Pancreas (tissue), 10 donors: ENCODE data around the gene NTN1. TPM values are rescaled to one million over a fixed set of nuclear protein-coding genes. Genes with fewer than 3 reads are reported as not detected.

Experiments
- ATAC-seq, 4 donors: fragments of 200-7000 bp; cut with Tn5 transposase; one replicate each; pipeline versions ENCODE4 v1.8.0 to v1.9.1; 2020; ENCODE audit warnings: mild to moderate bottlenecking in 4 of 4, moderate library complexity in 4 of 4
- DNase-seq, 6 donors: peaks; one replicate each; pipeline ENCODE4 v3.0.0-alpha.2; 2020
- FAIRE-seq: peaks from 2 replicates; lab custom pipeline; 2012; peaks lifted over from hg19 to GRCh38; lab: Jason Lieb, UNC
- H3K27ac ChIP-seq, 4 donors: fragments of 200-600 bp; sonication (generic); 1 replicate in 3 of 4; 2 replicates in 1 of 4; pipeline versions ENCODE4 v1.5.0 to v1.8.0; 2020
- H3K27me3 ChIP-seq, 4 donors: fragments of 200-600 bp; one replicate each; pipeline ENCODE4 v1.8.0; 2021
- H3K36me3 ChIP-seq, 3 donors: fragments of 200-600 bp; sonication (generic) in 1 of 3; one replicate each; pipeline versions ENCODE4 v1.5.0 to v1.8.0; 2020 to 2021
- H3K4me1 ChIP-seq, 3 donors: fragments of 200-600 bp; one replicate each; pipeline ENCODE4 v1.8.0; 2021
- H3K4me3 ChIP-seq, 4 donors: fragments of 200-600 bp; sonication (generic) in 2 of 4; one replicate each; pipeline versions ENCODE4 v1.5.0 to v1.8.0; 2020 to 2021
- H3K9me3 ChIP-seq, 4 donors: fragments of 200-600 bp; one replicate each; pipeline ENCODE4 v1.8.0; 2021
- CTCF ChIP-seq, 4 donors: fragments of 200-600 bp; sonication (generic) in 3 of 4; IDR thresholded peaks; one replicate each; pipeline versions ENCODE4 v1.5.0 to v1.8.0; 2021; ENCODE audit warnings: antibody characterized with exemption in 4 of 4
- WGBS, 2 donors: extraction: QIAGEN DNeasy Blood & Tissue Kit; methylation state at CpG; one replicate each; pipeline ENCODE4 v1.1.7; 2013; 5-methylcytosine and 5-hydroxymethylcytosine counted together
- intact Hi-C, 3 donors: fragments of 100-400 bp; cut with DNase I; formaldehyde crosslinking; loops; one replicate each; pipeline versions ENCODE4 v1.11.1 to v1.14.2; 2022
- polyA plus RNA-seq, 2 donors: library from polyadenylated mRNA; stranded (reverse); fragments of 200-250 nt; gene quantifications; one replicate each; pipeline ENCODE4 v1.2.3, GENCODE V29; 2013
- total RNA-seq, 6 donors: library from RNA; stranded (reverse); fragmentation: NEBNext Ultra II Directional in 4 of 6; extraction: Animal tissue kit (Norgen Biotek cat#: 25700) in 4 of 6; gene quantifications; one replicate each; pipeline versions ENCODE4 v1.2.1 to v1.2.4, GENCODE V29; 2021 to 2023
- donor health status: healthy with polysubstance abuse.
- donor health status: DM: no; HTN: no; CAD: no; lungs with moderate emphysema.
- donor health status: DM: no; HTN: no; CAD: no.
- donor health status: control.
- donor health status: control.
- donor health status: Bipolar disorder and iron deficiency.
- donor health status: DM: yes; HTN: yes; CAD: no.
- donor health status: DM: no; HTN: no; CAD: no.
- donor health status: DM: no; HTN: no; CAD: no.
- donor health status: DM: yes; HTN: yes; CAD: no.

NTN1 gene
- total and polyA plus RNA-seq, 8 donors: 1.8 to 4.3 (median 2.5) TPM

- no peaks in the 10 kb centered on the region for H3K4me1 ChIP-seq
- no peaks in the 10 kb centered on the region for H3K36me3 ChIP-seq
- DNase-seq: no peak
- TF ChIP-seq CTCF (IDR thresholded peaks at IDR 0.05): no peak
- H3K9me3 ChIP-seq: no peaks in the 10 kb centered on the region
- no peak overlapping the region for H3K27ac ChIP-seq
- 50 to 52% methylated on average over 14 of the region's 14 CpGs for WGBS, 2 donors
- H3K4me3 ChIP-seq: no peak overlapping the region
- intact Hi-C loops: no loop called here
- no peaks in the 10 kb centered on the region for H3K27me3 ChIP-seq
- FAIRE-seq: no peak
- peak in 3 of 4 donors; percentile 23 to 60 (median 55) for ATAC-seq
Observed at GRCh38 chr17:9175700-9176467, 154.6 kb downstream of the NTN1 start.

- FAIRE-seq (no peak), ATAC-seq (no peak), DNase-seq (no peak)
- H3K4me3 ChIP-seq: no peak overlapping the region
- intact Hi-C loops: no loop called here
- H3K27me3 ChIP-seq: no peaks in the 10 kb centered on the region
- no peak overlapping the region for H3K27ac ChIP-seq
- no peaks in the 10 kb centered on the region for H3K4me1 ChIP-seq
- no peak for TF ChIP-seq CTCF (IDR thresholded peaks at IDR 0.05)
- H3K36me3 ChIP-seq: no peaks in the 10 kb centered on the region
- H3K9me3 ChIP-seq: no peaks in the 10 kb centered on the region
- 79 to 81% methylated on average over 15 of the region's 15 CpGs for WGBS, 2 donors
Observed at GRCh38 chr17:9177212-9177611, 155.9 kb downstream of the NTN1 start.

- ATAC-seq: no peak
Observed at GRCh38 chr17:9178319-9178718, 157.0 kb downstream of the NTN1 start.

GRCh38 chr17:9179602-9180001 lies 158.3 kb downstream of the NTN1 start:
- Histone ChIP-seq H3K36me3 (no peaks in the 10 kb centered on the region), H3K27me3 (no peaks in the 10 kb centered on the region), H3K27ac (no peak overlapping the region), H3K9me3 (no peaks in the 10 kb centered on the region), H3K4me3 (no peak overlapping the region), H3K4me1 (no peaks in the 10 kb centered on the region)
- 83 to 88% methylated on average over 14 of the region's 14 CpGs for WGBS, 2 donors
- intact Hi-C loops: no loop called here
- FAIRE-seq (no peak), DNase-seq (no peak), ATAC-seq (no peak)
- TF ChIP-seq CTCF (IDR thresholded peaks at IDR 0.05): no peak

More at GRCh38 chr17:9178319-9178718, 157.0 kb downstream of the NTN1 start:
- no peaks in the 10 kb centered on the region for H3K27me3 ChIP-seq
- H3K9me3 ChIP-seq: no peaks in the 10 kb centered on the region
- DNase-seq: no peak
- H3K4me3 ChIP-seq: no peak overlapping the region
- intact Hi-C loops: no loop called here
- FAIRE-seq: no peak
- no peak for TF ChIP-seq CTCF (IDR thresholded peaks at IDR 0.05)
- no peaks in the 10 kb centered on the region for H3K4me1 ChIP-seq
- 71 to 74% methylated on average over 9 of the region's 9 CpGs for WGBS, 2 donors
- no peak overlapping the region for H3K27ac ChIP-seq
- no peaks in the 10 kb centered on the region for H3K36me3 ChIP-seq

- H3K9me3 ChIP-seq: no peaks in the 10 kb centered on the region
- no peak overlapping the region for H3K4me3 ChIP-seq
- 86 to 91% methylated on average over 4 of the region's 4 CpGs for WGBS, 2 donors
- no peaks in the 10 kb centered on the region for H3K27me3 ChIP-seq
- H3K36me3 ChIP-seq: no peaks in the 10 kb centered on the region
- DNase-seq: no peak
- no peak for ATAC-seq
- FAIRE-seq: no peak
- intact Hi-C loops: no loop called here
- H3K27ac ChIP-seq: no peak overlapping the region
- H3K4me1 ChIP-seq: no peaks in the 10 kb centered on the region
- no peak for TF ChIP-seq CTCF (IDR thresholded peaks at IDR 0.05)
Observed at GRCh38 chr17:9181640-9182039, 160.3 kb downstream of the NTN1 start.
